Subcutaneous adipose tissue (tissue), 4 donors: ENCODE data around the gene LYRM4. TPM values are rescaled to one million over a fixed set of nuclear protein-coding genes. Genes with fewer than 3 reads are reported as not detected.

Source experiments
- CTCF ChIP-seq: fragments of 450-650 bp; IDR thresholded peaks from one replicate; pipeline ENCODE4 v1.5.1; 2016; ENCODE audit warnings: low read depth, mild to moderate bottlenecking, control low read depth, antibody characterized with exemption, moderate library complexity
- small RNA-seq: library from RNA; depleted of rRNA; stranded (forward); fragments of <200 nt; gene quantifications from one replicate; pipeline ENCODE3, GENCODE V24; 2016
- total RNA-seq, 4 donors: library from RNA; depleted of rRNA; stranded (reverse); fragments of >200 nt; gene quantifications; one replicate each; pipeline ENCODE4 v1.1.0, GENCODE V29; 2016

Gene LYRM4
- total RNA-seq, 4 donors from 2014 or later: 22.2 to 25.8 (median 25.1) TPM

DNA sequence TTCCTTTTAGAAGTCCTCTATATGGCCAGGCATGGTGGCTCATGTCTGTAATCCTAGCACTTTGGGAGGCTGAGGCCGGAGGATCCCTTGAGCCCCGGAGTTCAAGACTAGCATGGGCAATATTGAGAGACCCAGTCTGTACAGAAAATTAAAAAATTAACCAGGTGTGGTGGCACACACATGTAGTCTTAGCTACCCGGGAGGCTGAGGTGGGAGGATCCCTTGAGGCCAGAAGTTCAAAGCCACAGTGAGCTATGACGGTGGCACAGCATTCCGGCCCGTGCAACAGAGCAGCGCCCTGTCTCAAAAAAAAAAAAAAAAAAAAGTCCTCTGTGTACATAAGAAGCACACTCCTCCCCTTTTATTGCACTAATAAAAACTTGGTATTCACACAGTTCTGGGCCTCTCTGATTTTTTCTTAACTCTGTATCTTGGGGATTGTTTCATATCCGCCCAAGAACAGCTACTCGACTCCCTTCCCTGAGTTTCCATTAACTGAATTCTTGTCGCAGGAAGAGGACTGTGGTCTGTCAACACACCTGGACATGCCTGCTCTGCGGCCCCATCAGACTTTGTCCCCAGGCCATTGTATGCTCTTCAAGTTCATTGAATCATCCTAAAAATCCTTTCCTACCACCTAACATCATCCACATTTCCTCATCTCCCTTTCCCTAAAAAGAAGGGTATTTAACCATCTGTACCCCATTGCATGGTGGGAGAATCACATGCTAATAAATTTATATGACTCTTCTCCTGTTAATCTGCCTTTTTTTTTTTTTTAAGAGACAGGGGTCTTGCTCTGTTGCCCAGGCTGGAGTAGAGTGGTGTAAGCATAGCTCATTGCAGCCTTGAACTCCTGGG lies 201.5 kb downstream of the LYRM4 start:
- no peak for TF ChIP-seq CTCF

Small RNA genes within 50 kb of the gene (small RNA-seq; reads per million reads assigned to genes)
- gene MIR3691: not detected

Other genes with a start within 250 kb of the LYRM4 start
- gene PPP1R3G, start 175.6 kb downstream of the LYRM4 start, total RNA-seq: 1 to 10 TPM; 1.3 to 4.2 (median 2.5) TPM
- gene FARS2, start 563 bp upstream of the LYRM4 start, total RNA-seq: 10 to 100 TPM in 3 of 4 donors, 1 to 10 TPM in 1; 6.2 to 13.6 (median 11.3) TPM